Measurements from ENCODE around the gene PDCD1. TPM values are rescaled to one million over a fixed set of nuclear protein-coding genes. Genes with fewer than 3 reads are reported as not detected.

PDCD1 gene
- total RNA-seq, 1 experiment from 2014 or later, result not detected

DNA sequence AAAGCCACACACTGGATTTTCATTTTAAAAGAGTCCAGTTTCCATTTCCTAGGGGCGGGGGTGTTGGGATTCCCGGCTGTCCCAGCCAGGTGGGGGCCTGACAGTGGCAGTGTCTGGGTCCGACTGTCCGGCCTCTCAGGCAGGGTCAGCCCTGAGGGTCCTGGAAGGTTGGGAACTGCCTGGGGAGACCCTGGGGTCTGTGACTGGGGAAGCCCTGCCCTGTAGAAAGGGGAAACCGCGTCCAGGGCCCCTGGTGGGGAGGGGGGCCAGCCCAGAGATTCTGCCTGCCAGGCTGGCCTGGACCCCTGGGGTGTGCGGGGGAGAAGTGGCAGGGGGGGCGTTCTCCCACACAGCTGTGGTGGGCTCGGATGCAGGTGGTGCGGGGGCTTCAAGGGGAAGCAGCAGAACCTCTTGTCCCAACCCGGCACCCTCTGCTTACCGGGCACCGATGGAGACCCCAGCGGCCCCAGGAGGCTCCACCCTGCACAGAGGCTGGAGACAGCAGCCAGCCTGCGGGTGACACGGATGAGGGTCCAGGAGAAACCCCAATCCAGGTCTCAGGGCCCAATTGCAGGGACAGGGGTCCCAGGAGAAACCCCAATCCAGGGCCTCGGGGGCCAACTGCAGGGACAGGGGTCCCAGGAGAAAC is 15.7 kb upstream of the PDCD1 start:
- Mint-ChIP-seq H3K27ac (ENCODE audit: unreplicated experiment) (no peak overlapping the region), H3K9me3 (ENCODE audit: low read depth, unreplicated experiment) (peaks cover 8% of the 10 kb centered on the region), H3K36me3 (ENCODE audit: insufficient read depth, unreplicated experiment) (no peaks in the 10 kb centered on the region), H3K4me3 (ENCODE audit: low read depth, unreplicated experiment) (no peak overlapping the region), H3K27me3 (ENCODE audit: unreplicated experiment) (peaks cover 30% of the 10 kb centered on the region), H3K4me1 (ENCODE audit: low read depth, unreplicated experiment) (no peaks in the 10 kb centered on the region)
- DNase-seq, result no peak
- intact Hi-C loops (cut with micrococcal nuclease; ENCODE audit: unreplicated experiment), result no loop called here
- CTCF ChIA-PET, result no interaction called here
- TF ChIP-seq, protein P1, sequence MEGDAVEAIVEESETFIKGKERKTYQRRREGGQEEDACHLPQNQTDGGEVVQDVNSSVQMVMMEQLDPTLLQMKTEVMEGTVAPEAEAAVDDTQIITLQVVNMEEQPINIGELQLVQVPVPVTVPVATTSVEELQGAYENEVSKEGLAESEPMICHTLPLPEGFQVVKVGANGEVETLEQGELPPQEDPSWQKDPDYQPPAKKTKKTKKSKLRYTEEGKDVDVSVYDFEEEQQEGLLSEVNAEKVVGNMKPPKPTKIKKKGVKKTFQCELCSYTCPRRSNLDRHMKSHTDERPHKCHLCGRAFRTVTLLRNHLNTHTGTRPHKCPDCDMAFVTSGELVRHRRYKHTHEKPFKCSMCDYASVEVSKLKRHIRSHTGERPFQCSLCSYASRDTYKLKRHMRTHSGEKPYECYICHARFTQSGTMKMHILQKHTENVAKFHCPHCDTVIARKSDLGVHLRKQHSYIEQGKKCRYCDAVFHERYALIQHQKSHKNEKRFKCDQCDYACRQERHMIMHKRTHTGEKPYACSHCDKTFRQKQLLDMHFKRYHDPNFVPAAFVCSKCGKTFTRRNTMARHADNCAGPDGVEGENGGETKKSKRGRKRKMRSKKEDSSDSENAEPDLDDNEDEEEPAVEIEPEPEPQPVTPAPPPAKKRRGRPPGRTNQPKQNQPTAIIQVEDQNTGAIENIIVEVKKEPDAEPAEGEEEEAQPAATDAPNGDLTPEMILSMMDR (IDR thresholded peaks at IDR 0.05; ENCODE audit: unreplicated experiment), result no peak
- no TSS peak for BruUV-seq (replicated peaks)

DNA sequence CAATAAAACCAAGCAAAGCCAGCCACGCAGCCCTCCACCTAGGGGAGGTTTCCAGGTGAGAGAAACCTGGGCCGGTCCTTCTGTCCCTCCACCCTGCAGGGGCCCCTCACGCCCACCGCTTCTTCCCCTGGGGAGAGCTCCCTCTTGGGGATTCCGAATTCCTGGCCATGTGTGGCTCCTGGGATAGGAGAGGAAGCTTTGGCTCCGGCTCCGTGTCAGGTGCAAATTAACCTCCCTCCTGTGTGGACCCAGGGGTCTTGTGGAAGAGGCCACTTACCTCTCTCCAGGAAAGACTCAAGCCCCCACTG is 15.1 kb upstream of the PDCD1 start:
- H3K27me3 Mint-ChIP-seq (ENCODE audit: unreplicated experiment), result peaks cover 33% of the 10 kb centered on the region
- no peak overlapping the region for H3K27ac Mint-ChIP-seq (ENCODE audit: unreplicated experiment)
- no TSS peak for BruUV-seq (replicated peaks)
- CTCF ChIA-PET, result no interaction called here
- H3K9me3 Mint-ChIP-seq (ENCODE audit: low read depth, unreplicated experiment), result peaks cover 8% of the 10 kb centered on the region
- H3K4me1 Mint-ChIP-seq (ENCODE audit: low read depth, unreplicated experiment), result no peaks in the 10 kb centered on the region
- intact Hi-C loops (cut with micrococcal nuclease; ENCODE audit: unreplicated experiment), result no loop called here
- H3K4me3 Mint-ChIP-seq (ENCODE audit: low read depth, unreplicated experiment), result no peak overlapping the region
- no peak for DNase-seq
- H3K36me3 Mint-ChIP-seq (ENCODE audit: insufficient read depth, unreplicated experiment), result no peaks in the 10 kb centered on the region
- TF ChIP-seq, protein P1 (IDR thresholded peaks at IDR 0.05; ENCODE audit: unreplicated experiment), result no peak

DNA sequence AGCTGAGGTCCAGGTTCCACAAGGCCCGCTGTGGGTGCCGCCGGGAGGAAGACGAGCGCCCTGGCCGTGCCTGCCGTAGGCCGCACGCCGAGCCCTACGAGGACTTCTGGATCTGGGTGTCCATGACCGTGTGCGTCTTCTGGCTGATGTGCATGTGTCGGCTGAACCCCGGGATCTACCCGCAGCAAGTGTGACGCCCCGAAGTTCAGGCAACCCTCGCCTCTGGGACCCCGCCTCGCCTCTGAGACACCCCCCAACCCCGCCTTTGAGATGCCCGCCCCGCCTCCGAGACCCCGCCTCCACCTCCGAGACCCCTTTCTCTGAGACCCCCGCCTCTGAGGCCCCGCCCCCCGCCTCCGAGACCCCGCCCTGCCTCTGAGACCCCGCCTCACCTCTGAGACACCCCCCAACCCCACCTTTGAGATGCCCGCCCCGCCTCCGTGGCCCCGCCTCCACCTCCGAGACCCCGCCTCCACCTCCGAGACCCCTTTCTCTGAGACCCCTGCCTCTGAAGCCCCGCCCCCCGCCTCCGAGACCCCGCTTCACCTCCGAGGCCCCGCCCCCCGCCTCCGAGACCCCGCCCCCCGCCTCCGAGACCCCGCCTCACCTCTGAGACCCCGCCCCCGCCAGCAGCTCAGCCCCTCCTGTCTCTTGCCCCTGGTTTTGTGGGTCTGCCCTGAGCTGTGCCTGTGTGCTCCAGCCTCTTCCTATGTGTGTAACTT is 14.5 kb upstream of the PDCD1 start:
- no peaks in the 10 kb centered on the region for H3K4me1 Mint-ChIP-seq (ENCODE audit: low read depth, unreplicated experiment)
- no TSS peak for BruUV-seq (replicated peaks)
- no peak for DNase-seq
- H3K9me3 Mint-ChIP-seq (ENCODE audit: low read depth, unreplicated experiment), result peaks cover 8% of the 10 kb centered on the region
- no peaks in the 10 kb centered on the region for H3K36me3 Mint-ChIP-seq (ENCODE audit: insufficient read depth, unreplicated experiment)
- CTCF ChIA-PET, result no interaction called here
- H3K4me3 Mint-ChIP-seq (ENCODE audit: low read depth, unreplicated experiment), result no peak overlapping the region
- H3K27ac Mint-ChIP-seq (ENCODE audit: unreplicated experiment), result no peak overlapping the region
- TF ChIP-seq, protein P1 (IDR thresholded peaks at IDR 0.05; ENCODE audit: unreplicated experiment), result no peak
- intact Hi-C loops (cut with micrococcal nuclease; ENCODE audit: unreplicated experiment), result no loop called here
- H3K27me3 Mint-ChIP-seq (ENCODE audit: unreplicated experiment), result peaks cover 38% of the 10 kb centered on the region

DNA sequence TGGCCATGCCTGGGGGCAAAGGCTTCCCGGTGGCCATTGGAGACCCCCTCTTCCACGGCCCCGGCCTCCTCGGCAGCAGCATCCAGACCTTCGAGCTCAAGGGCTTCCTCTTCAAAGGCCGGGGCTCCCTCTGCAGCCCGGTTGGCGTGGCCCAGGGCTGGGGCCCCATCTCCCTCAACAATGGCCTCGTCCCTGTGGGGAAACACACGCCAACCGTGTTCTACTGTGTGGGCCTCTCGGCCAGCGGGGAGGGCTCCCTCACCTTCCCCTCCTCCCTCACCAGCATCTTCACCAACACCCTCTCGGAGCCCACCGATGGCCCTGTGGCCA is 13.6 kb upstream of the PDCD1 start:
- no TSS peak for BruUV-seq (replicated peaks)
- intact Hi-C loops (cut with micrococcal nuclease; ENCODE audit: unreplicated experiment), result no loop called here
- CTCF ChIA-PET, result no interaction called here

More for the DNA sequence above, 13.6 kb upstream of the PDCD1 start:
- peaks cover 44% of the 10 kb centered on the region for H3K27me3 Mint-ChIP-seq (ENCODE audit: unreplicated experiment)
- no peaks in the 10 kb centered on the region for H3K36me3 Mint-ChIP-seq (ENCODE audit: insufficient read depth, unreplicated experiment)
- TF ChIP-seq, protein P1 (IDR thresholded peaks at IDR 0.05; ENCODE audit: unreplicated experiment), result no peak
- peaks cover 8% of the 10 kb centered on the region for H3K9me3 Mint-ChIP-seq (ENCODE audit: low read depth, unreplicated experiment)
- H3K4me3 Mint-ChIP-seq (ENCODE audit: low read depth, unreplicated experiment), result no peak overlapping the region
- H3K4me1 Mint-ChIP-seq (ENCODE audit: low read depth, unreplicated experiment), result no peaks in the 10 kb centered on the region
- no peak overlapping the region for H3K27ac Mint-ChIP-seq (ENCODE audit: unreplicated experiment)
- no peak for DNase-seq

All from Calu3 (cell line).